ENCODE results near the gene TSR2. TPM values are rescaled to one million over a fixed set of nuclear protein-coding genes. Genes with fewer than 3 reads are reported as not detected.

Gene TSR2
- total and polyA plus RNA-seq, 2 of the 8 experiments (the other 6 are each of a cell fraction or from before 2014, with no cell fraction given): 15.1 to 44.2 TPM

- peak; percentile 36 for TF ChIP-seq KDM4A (IDR thresholded peaks at IDR 0.05; ENCODE audit: low read depth, low read length, severe bottlenecking)
- no peak for TF ChIP-seq SP4 (IDR thresholded peaks at IDR 0.05; ENCODE audit: low read length)
- TF ChIP-seq HDAC6 (IDR thresholded peaks at IDR 0.05; ENCODE audit: low read depth, low read length): no peak
- peak; percentile 86 for TF ChIP-seq TBP (IDR thresholded peaks at IDR 0.05; ENCODE audit: low read depth, low read length)
- peak; percentile 29; the same call in 1 of the 2 replicates for TF ChIP-seq CREB1 (IDR thresholded peaks at IDR 0.05)
- no peak for TF ChIP-seq BRCA1 (IDR thresholded peaks at IDR 0.05; ENCODE audit: low read depth, low read length)
- TF ChIP-seq JUN (IDR thresholded peaks at IDR 0.05; ENCODE audit: low read depth, low read length): no peak
- no peak for TF ChIP-seq RXRA (IDR thresholded peaks at IDR 0.05; ENCODE audit: insufficient read depth, low read depth, low read length)
- TF ChIP-seq, protein P1, sequence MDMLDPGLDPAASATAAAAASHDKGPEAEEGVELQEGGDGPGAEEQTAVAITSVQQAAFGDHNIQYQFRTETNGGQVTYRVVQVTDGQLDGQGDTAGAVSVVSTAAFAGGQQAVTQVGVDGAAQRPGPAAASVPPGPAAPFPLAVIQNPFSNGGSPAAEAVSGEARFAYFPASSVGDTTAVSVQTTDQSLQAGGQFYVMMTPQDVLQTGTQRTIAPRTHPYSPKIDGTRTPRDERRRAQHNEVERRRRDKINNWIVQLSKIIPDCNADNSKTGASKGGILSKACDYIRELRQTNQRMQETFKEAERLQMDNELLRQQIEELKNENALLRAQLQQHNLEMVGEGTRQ (IDR thresholded peaks at IDR 0.05; ENCODE audit: low read length): peak; percentile 78
- TF ChIP-seq CEBPB (IDR thresholded peaks at IDR 0.05; ENCODE audit: low read depth, low read length): no peak
- no peak for TF ChIP-seq BCL11A (IDR thresholded peaks at IDR 0.05; ENCODE audit: low read depth in 2 of 2, low read length in 2 of 2)
Measured at GRCh38 chrX:54439960-54440871, at the start of gene TSR2 (continued).
